HEK293 (cell line): Measurements from ENCODE around the gene FRMD4A.

Source experiments
- CTCF ChIP-seq: fragments of 450-650 bp; formaldehyde crosslinking; IDR thresholded peaks from 2 replicates; pipeline ENCODE4 v1.5.1; 2016; ENCODE audit warnings: missing biosample characterization, missing genetic modification characterization
- ZNF169 ChIP-seq: fragments of 450-650 bp; formaldehyde crosslinking; IDR thresholded peaks from 2 replicates; pipeline ENCODE4 v1.5.1; 2016; ENCODE audit warnings: missing biosample characterization, missing genetic modification characterization

- TF ChIP-seq CTCF (tag by site-specific recombination) (no peak), ZNF169 (tag by site-specific recombination) (no peak)
These were observed 470.6 kb downstream of the FRMD4A start for GRCh38 chr10:13859979-13860654.
